Lung (tissue), 12 donors: ENCODE data around the gene OLFML2A. TPM values are rescaled to one million over a fixed set of nuclear protein-coding genes. Genes with fewer than 3 reads are reported as not detected.

ENCODE experiments used
- ATAC-seq: fragments of 200-7000 bp; cut with Tn5 transposase; one replicate; pipeline ENCODE4 v1.9.1; 2020; ENCODE audit warnings: moderate number of reproducible peaks; ENCODE audit not compliant: insufficient read depth, low FRiP score
- DNase-seq, 3 donors: peaks; one replicate each; pipeline ENCODE4 v3.0.0-alpha.2; 2013 to 2017
- H3K27ac ChIP-seq, 2 donors: one replicate each; pipeline ENCODE4 v1.5.1; 2013; ENCODE audit warnings: mild to moderate bottlenecking in 2 of 2, moderate library complexity in 2 of 2, control low read depth in 1 of 2, inconsistent platforms in 1 of 2, low read depth in 1 of 2, low read length in 1 of 2
- H3K27me3 ChIP-seq, 3 donors: one replicate each; pipeline ENCODE4 v1.5.1; 2013; ENCODE audit warnings: low read length in 2 of 3; ENCODE audit not compliant: control insufficient read depth in 3 of 3, insufficient read depth in 3 of 3
- H3K36me3 ChIP-seq, 4 donors: one replicate each; pipeline ENCODE4 v1.5.1; 2013; ENCODE audit warnings: low read length in 4 of 4, mild to moderate bottlenecking in 1 of 4, moderate library complexity in 1 of 4; ENCODE audit not compliant: control insufficient read depth in 4 of 4, insufficient read depth in 4 of 4
- H3K4me1 ChIP-seq, 5 donors: one replicate each; pipeline ENCODE4 v1.5.1; 2013; ENCODE audit warnings: low read length in 5 of 5, mild to moderate bottlenecking in 2 of 5, moderate library complexity in 1 of 5; ENCODE audit not compliant: control insufficient read depth in 5 of 5, insufficient read depth in 5 of 5
- H3K4me3 ChIP-seq: one replicate; pipeline ENCODE4 v1.5.1; 2013; ENCODE audit warnings: mild to moderate bottlenecking, control low read depth, moderate library complexity
- H3K9ac ChIP-seq, 2 donors: one replicate each; pipeline ENCODE4 v1.5.1; 2013; ENCODE audit warnings: low read length in 2 of 2, control low read depth in 1 of 2; ENCODE audit not compliant: insufficient read depth in 1 of 2
- H3K9me3 ChIP-seq, 4 donors: one replicate each; pipeline ENCODE4 v1.5.1; 2013; ENCODE audit warnings: low read length in 3 of 4, mild to moderate bottlenecking in 1 of 4, moderate library complexity in 1 of 4; ENCODE audit not compliant: control insufficient read depth in 4 of 4, insufficient read depth in 3 of 4
- CTCF ChIP-seq: IDR thresholded peaks from 2 replicates; pipeline ENCODE4 v1.5.1; 2012; ENCODE audit warnings: mild to moderate bottlenecking; ENCODE audit errors: control extremely low read depth, extremely low read depth
- WGBS, 2 donors: extraction: QIAGEN DNeasy Blood & Tissue Kit; methylation state at CpG; one replicate each; pipeline ENCODE4 v1.1.7; 2013; 5-methylcytosine and 5-hydroxymethylcytosine counted together
- polyA plus RNA-seq, 2 donors: library from polyadenylated mRNA; stranded (reverse); fragments of 200-250 nt; gene quantifications; one replicate each; pipeline ENCODE4 v1.2.1, GENCODE V29; 2013
- total RNA-seq, 2 donors: library from RNA; depleted of rRNA in 1 of 2; stranded (reverse); fragments of >200 nt in 1 of 2; gene quantifications; one replicate each; pipeline ENCODE4 v1.2.1, GENCODE V29; 2014 to 2021
- donor health status: control.
- donor health status: control.
- donor health status: Bipolar disorder and iron deficiency.
- donor health status: healthy.
- donor health status: DM: yes; HTN: yes; CAD: no.

The OLFML2A gene
- total and polyA plus RNA-seq, 4 donors: 2.0 to 56.7 (median 7.5) TPM

DNA sequence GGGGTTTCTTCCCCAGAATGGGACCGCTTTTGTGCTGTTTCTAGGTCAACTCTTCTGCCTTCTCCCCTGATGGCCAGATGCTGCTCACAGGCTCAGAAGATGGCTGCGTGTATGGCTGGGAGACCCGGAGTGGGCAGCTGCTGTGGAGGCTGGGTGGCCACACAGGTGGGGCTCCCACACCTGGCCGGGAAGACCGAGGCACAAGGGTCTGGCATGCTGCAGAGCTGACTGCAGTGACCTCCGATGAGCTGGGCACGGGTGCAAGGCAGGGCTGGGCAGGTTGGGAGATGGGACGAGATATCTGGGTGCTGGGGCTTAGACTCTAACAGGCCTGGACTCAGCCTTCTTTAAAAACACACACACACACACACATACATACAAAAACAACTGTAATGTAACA lies 77.2 kb downstream of the OLFML2A start:
- Histone ChIP-seq H3K36me3 (peaks cover 5 to 30% (median 11%) of the 10 kb centered on the region in 4 donors), H3K9ac (no peak overlapping the region), H3K9me3 (no peaks in the 10 kb centered on the region), H3K27me3 (no peaks in the 10 kb centered on the region), H3K4me3 (no peak overlapping the region), H3K4me1 (peaks cover 0 to 5% (median 0%) of the 10 kb centered on the region in 5 donors), H3K27ac (no peak overlapping the region)
- no peak for ATAC-seq
- no peak for DNase-seq
- no peak for TF ChIP-seq CTCF
- 90 to 92% methylated on average over 8 of the region's 8 CpGs for WGBS, 2 donors

DNA sequence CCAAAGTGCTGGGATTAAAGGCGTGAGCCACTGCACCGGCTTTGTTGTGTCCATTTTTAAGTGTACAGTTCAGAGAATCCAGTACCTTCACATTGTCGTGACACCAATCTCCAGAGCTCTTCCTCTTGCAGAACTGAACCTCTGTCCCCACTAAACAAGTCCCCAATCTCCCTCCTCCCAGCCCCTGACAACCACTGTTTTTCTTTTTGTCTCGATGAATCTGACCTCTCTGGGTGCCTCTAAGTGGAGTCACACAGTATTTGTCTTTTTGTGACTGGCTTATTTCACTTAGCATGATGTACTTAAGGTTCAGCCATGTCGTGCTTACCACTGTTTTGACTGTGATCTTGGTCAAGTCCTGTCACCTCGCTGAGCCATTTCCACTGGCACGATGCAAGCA lies 77.9 kb downstream of the OLFML2A start:
- WGBS, 2 donors: 59 to 68% methylated on average over 7 of the region's 7 CpGs
- Histone ChIP-seq H3K27ac (no peak overlapping the region), H3K27me3 (no peaks in the 10 kb centered on the region), H3K9ac (no peak overlapping the region), H3K36me3 (peaks cover 11 to 36% (median 16%) of the 10 kb centered on the region in 4 donors), H3K4me1 (peaks cover 0 to 9% (median 3%) of the 10 kb centered on the region in 5 donors), H3K4me3 (no peak overlapping the region), H3K9me3 (no peaks in the 10 kb centered on the region)
- ATAC-seq (no peak), DNase-seq (no peak)
- no peak for TF ChIP-seq CTCF

- TF ChIP-seq CTCF: no peak
- WGBS, 2 donors: 86 to 89% methylated on average over 18 of the region's 18 CpGs
- Histone ChIP-seq H3K36me3 (peaks cover 17 to 43% (median 24%) of the 10 kb centered on the region in 4 donors), H3K9me3 (no peaks in the 10 kb centered on the region), H3K9ac (no peak overlapping the region), H3K27me3 (no peaks in the 10 kb centered on the region), H3K27ac (no peak overlapping the region), H3K4me3 (no peak overlapping the region), H3K4me1 (peaks cover 5 to 16% (median 10%) of the 10 kb centered on the region in 5 donors)
- ATAC-seq: no peak
- no peak for DNase-seq
These were observed 78.6 kb downstream of the OLFML2A start for GRCh38 chr9:124855566-124855943.
